SK-N-SH (cell line): ENCODE measurements around the gene IL9.

Experiments
- ELF1 ChIP-seq: IDR thresholded peaks from 2 replicates; pipeline ENCODE4 v1.4.0; 2012
- EP300 ChIP-seq, 2 experiments: IDR thresholded peaks; 2 replicates each; pipeline versions ENCODE4 v1.4.0 to v1.6.1; 2012; ENCODE audit warnings: borderline replicate concordance in 1 of 2, low read depth in 1 of 2, low read length in 1 of 2
- NFIC ChIP-seq: IDR thresholded peaks from 2 replicates; pipeline ENCODE4 v1.4.0; 2012; ENCODE audit warnings: borderline replicate concordance
- RAD21 ChIP-seq: IDR thresholded peaks from 2 replicates; pipeline ENCODE4 v1.6.1; 2012; ENCODE audit warnings: mild to moderate bottlenecking, low read length
- USF1 ChIP-seq: IDR thresholded peaks from 2 replicates; pipeline ENCODE4 v1.4.0; 2012; ENCODE audit warnings: low read depth, borderline replicate concordance
- YY1 ChIP-seq: IDR thresholded peaks from 2 replicates; pipeline ENCODE4 v1.4.0; 2012; ENCODE audit warnings: low read depth, mild to moderate bottlenecking
- TF ChIP-seq, protein P1 (sequence below): IDR thresholded peaks from 2 replicates; pipeline ENCODE4 v1.6.1; 2012; ENCODE audit warnings: mild to moderate bottlenecking, low read depth, low read length, moderate library complexity
- TF ChIP-seq, protein P2 (sequence below): fragments of 200-600 bp; sonication (generic); IDR thresholded peaks from 2 replicates; pipeline ENCODE4 v1.6.1; 2017; ENCODE audit warnings: antibody characterized with exemption, mild to moderate bottlenecking, moderate library complexity

GRCh38 chr5:135880278-135880677, 15.4 kb downstream of the IL9 start:
- TF ChIP-seq, protein P1, sequence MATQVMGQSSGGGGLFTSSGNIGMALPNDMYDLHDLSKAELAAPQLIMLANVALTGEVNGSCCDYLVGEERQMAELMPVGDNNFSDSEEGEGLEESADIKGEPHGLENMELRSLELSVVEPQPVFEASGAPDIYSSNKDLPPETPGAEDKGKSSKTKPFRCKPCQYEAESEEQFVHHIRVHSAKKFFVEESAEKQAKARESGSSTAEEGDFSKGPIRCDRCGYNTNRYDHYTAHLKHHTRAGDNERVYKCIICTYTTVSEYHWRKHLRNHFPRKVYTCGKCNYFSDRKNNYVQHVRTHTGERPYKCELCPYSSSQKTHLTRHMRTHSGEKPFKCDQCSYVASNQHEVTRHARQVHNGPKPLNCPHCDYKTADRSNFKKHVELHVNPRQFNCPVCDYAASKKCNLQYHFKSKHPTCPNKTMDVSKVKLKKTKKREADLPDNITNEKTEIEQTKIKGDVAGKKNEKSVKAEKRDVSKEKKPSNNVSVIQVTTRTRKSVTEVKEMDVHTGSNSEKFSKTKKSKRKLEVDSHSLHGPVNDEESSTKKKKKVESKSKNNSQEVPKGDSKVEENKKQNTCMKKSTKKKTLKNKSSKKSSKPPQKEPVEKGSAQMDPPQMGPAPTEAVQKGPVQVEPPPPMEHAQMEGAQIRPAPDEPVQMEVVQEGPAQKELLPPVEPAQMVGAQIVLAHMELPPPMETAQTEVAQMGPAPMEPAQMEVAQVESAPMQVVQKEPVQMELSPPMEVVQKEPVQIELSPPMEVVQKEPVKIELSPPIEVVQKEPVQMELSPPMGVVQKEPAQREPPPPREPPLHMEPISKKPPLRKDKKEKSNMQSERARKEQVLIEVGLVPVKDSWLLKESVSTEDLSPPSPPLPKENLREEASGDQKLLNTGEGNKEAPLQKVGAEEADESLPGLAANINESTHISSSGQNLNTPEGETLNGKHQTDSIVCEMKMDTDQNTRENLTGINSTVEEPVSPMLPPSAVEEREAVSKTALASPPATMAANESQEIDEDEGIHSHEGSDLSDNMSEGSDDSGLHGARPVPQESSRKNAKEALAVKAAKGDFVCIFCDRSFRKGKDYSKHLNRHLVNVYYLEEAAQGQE = no peak
- TF ChIP-seq YY1 (no peak), EP300 (IDR thresholded peaks at IDR 0.05; ENCODE audit: borderline replicate concordance in 1 of 2, low read depth in 1 of 2, low read length in 1 of 2) (no peak), RAD21 (peak; percentile 45; the same call in 1 of the 2 replicates), NFIC (no peak), USF1 (no peak), ELF1 (no peak)
- TF ChIP-seq, protein P2, sequence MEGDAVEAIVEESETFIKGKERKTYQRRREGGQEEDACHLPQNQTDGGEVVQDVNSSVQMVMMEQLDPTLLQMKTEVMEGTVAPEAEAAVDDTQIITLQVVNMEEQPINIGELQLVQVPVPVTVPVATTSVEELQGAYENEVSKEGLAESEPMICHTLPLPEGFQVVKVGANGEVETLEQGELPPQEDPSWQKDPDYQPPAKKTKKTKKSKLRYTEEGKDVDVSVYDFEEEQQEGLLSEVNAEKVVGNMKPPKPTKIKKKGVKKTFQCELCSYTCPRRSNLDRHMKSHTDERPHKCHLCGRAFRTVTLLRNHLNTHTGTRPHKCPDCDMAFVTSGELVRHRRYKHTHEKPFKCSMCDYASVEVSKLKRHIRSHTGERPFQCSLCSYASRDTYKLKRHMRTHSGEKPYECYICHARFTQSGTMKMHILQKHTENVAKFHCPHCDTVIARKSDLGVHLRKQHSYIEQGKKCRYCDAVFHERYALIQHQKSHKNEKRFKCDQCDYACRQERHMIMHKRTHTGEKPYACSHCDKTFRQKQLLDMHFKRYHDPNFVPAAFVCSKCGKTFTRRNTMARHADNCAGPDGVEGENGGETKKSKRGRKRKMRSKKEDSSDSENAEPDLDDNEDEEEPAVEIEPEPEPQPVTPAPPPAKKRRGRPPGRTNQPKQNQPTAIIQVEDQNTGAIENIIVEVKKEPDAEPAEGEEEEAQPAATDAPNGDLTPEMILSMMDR = peak; percentile 46
